ENCODE data around the gene LRP11. TPM values are rescaled to one million over a fixed set of nuclear protein-coding genes. Genes with fewer than 3 reads are reported as not detected.
"Not testable (repeated sequence)": the region's sequence is repeated elsewhere in the genome, so short reads cannot be mapped to it uniquely, and the experiment has no call there.

The LRP11 gene
- total and polyA plus RNA-seq, 2 experiments from 2014 or later: 33.6 to 35.4 TPM

DNA sequence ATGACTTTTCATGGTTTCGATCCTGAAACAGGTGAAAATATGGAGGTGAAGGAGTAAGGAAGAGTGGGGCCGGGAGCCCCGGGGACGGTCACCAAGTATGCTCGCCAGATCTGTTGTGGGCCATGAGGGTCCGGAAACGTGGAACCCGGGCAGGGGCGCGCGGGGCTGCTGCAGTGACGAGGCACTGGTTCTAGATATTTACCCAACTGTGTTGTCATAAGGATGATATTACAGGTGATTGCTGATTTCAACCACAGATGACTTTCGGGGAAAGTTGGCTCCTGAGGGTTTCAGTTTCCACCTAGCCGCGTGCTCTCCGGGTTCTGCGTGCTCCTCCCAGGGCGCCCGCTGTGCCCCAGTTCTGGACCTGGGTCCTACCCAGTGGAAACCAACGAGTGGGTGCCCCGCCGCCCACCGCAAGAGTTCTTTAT, 46.6 kb upstream of the LRP11 start:
- Histone ChIP-seq H2AFZ (no peak overlapping the region), H3K79me2 (no peaks in the 10 kb centered on the region), H3K27me3 (peaks cover 5% of the 10 kb centered on the region), H3K27ac (no peak overlapping the region), H3K9me2 (replicated peaks; ENCODE audit: insufficient read depth) (no peaks in the 10 kb centered on the region), H3K4me2 (no peak overlapping the region), H3K9me3 (ENCODE audit: low read depth) (no peaks in the 10 kb centered on the region), H3K4me3 (no peak overlapping the region), H3K36me3 (replicated peaks; ENCODE audit: insufficient read depth, low read depth) (no peaks in the 10 kb centered on the region), H3K4me1 (ENCODE audit: insufficient read depth) (no peaks in the 10 kb centered on the region), H4K20me1 (ENCODE audit: insufficient read depth, poor library complexity, severe bottlenecking) (no peaks in the 10 kb centered on the region)
- TF ChIP-seq EZH2 (IDR thresholded peaks at IDR 0.05; ENCODE audit: borderline replicate concordance): no peak
- TF ChIP-seq EZH2phosphoT487 (IDR thresholded peaks at IDR 0.05; ENCODE audit: low read depth, severe bottlenecking, unreplicated experiment): no peak
- no peak for DNase-seq (ENCODE audit: low spot score)
- WGBS (ENCODE audit: low lambda C conversion rate, missing lambda C conversion rate): 96% methylated on average over 23 of the region's 23 CpGs

DNA sequence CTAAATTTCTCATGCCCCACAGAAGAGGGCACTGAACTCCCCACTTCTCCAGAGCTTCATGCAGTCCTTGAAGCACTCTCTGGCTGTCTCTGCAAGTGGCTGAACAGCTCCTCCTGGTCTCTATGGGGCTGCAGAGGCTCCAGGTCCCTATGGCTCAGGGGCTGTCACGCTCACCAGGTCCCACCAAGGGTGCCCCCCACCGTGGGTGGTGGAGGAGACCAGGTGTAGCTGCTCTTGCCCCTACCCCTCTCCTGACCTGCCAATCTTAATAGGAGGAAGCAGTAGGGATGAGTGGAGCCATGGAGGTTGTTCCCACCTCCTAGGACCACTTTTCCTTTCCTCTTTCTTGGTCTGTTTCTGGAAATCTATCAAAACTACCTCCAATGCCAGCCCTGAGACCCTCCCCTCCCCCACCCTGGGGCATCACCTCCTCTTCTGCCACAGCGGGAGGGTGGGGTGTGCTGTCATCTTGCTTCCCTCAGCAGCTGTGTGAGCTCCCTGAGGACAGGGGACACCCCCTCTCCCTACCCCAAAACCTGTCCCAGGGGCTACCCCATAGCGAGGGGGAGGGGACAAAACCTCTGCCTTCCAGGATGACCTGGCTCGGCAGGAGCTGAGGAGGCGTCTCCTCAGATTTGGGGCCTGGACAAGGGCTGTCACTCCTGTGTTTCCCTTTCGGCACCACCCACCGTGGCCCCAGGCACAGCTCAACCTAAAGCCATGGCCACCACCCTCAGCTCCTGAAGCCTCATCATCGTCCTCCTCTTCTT, 45.7 kb upstream of the LRP11 start:
- Histone ChIP-seq H3K36me3 (replicated peaks; ENCODE audit: insufficient read depth, low read depth) (no peaks in the 10 kb centered on the region), H3K4me1 (ENCODE audit: insufficient read depth) (no peaks in the 10 kb centered on the region), H3K79me2 (no peaks in the 10 kb centered on the region), H3K4me2 (no peak overlapping the region), H3K27ac (no peak overlapping the region), H3K9me2 (replicated peaks; ENCODE audit: insufficient read depth) (no peaks in the 10 kb centered on the region), H3K4me3 (no peak overlapping the region), H3K27me3 (peaks cover 5% of the 10 kb centered on the region), H3K9me3 (ENCODE audit: low read depth) (no peaks in the 10 kb centered on the region), H4K20me1 (ENCODE audit: insufficient read depth, poor library complexity, severe bottlenecking) (no peaks in the 10 kb centered on the region), H2AFZ (no peak overlapping the region)
- DNase-seq (ENCODE audit: low spot score): no peak
- TF ChIP-seq EZH2 (IDR thresholded peaks at IDR 0.05; ENCODE audit: borderline replicate concordance): no peak
- no peak for TF ChIP-seq EZH2phosphoT487 (IDR thresholded peaks at IDR 0.05; ENCODE audit: low read depth, severe bottlenecking, unreplicated experiment)
- TF ChIP-seq, protein P1, sequence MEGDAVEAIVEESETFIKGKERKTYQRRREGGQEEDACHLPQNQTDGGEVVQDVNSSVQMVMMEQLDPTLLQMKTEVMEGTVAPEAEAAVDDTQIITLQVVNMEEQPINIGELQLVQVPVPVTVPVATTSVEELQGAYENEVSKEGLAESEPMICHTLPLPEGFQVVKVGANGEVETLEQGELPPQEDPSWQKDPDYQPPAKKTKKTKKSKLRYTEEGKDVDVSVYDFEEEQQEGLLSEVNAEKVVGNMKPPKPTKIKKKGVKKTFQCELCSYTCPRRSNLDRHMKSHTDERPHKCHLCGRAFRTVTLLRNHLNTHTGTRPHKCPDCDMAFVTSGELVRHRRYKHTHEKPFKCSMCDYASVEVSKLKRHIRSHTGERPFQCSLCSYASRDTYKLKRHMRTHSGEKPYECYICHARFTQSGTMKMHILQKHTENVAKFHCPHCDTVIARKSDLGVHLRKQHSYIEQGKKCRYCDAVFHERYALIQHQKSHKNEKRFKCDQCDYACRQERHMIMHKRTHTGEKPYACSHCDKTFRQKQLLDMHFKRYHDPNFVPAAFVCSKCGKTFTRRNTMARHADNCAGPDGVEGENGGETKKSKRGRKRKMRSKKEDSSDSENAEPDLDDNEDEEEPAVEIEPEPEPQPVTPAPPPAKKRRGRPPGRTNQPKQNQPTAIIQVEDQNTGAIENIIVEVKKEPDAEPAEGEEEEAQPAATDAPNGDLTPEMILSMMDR (IDR thresholded peaks at IDR 0.05; ENCODE audit: poor library complexity): no peak
- 85% methylated on average over 9 of the region's 9 CpGs for WGBS (ENCODE audit: low lambda C conversion rate, missing lambda C conversion rate)

DNA sequence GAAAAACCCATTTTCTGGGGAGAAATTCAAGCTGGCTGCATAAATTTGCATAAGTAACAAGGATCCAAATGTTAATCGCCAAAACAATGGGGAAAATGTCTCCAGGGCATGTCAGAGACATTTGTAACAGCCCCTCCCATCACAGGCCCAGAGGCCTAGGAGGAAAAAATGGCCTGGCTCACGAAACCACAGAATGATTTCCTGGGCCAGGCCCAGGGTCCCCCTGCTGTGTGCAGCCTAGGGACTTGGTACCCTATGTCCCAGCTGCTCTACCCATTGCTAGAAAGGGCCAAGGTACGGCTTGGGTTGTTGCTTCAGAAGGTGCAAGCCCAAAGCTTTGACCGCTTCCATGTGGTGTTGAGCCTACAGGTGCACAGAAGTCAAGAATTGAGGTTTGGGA, 44.3 kb upstream of the LRP11 start:
- not testable (repeated sequence) for DNase-seq (ENCODE audit: low spot score); H3K4me3 ChIP-seq; H3K27me3 ChIP-seq

DNA sequence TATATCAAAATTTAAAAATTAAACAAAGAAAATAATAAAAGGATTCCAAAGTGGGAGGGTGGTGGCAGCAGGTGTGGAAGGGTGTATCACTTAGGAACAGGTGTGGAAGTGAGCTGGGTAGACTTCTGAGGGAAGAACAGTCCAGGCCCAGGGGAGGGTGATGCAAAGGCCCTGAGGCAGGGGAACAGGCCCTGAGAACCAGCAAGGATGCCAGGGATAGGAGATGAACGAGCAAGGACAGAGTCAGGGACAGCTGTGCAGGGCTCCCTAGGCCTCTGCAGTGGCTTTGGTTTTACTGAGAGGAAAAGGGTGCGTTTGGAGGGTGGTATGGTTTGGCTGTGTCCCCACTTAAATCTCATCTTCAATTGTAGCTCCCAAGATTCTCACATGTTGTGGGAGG, 43.2 kb upstream of the LRP11 start:
- Histone ChIP-seq H3K27me3 (no peaks in the 10 kb centered on the region), H3K36me3 (replicated peaks; ENCODE audit: insufficient read depth, low read depth) (no peaks in the 10 kb centered on the region), H4K20me1 (ENCODE audit: insufficient read depth, poor library complexity, severe bottlenecking) (no peaks in the 10 kb centered on the region), H3K4me1 (ENCODE audit: insufficient read depth) (no peaks in the 10 kb centered on the region), H3K9me3 (ENCODE audit: low read depth) (no peaks in the 10 kb centered on the region), H3K79me2 (no peaks in the 10 kb centered on the region), H3K4me2 (no peak overlapping the region), H2AFZ (no peak overlapping the region), H3K9me2 (replicated peaks; ENCODE audit: insufficient read depth) (no peaks in the 10 kb centered on the region), H3K4me3 (no peak overlapping the region), H3K27ac (no peak overlapping the region)
- TF ChIP-seq, protein P1 (IDR thresholded peaks at IDR 0.05; ENCODE audit: poor library complexity): no peak
- TF ChIP-seq EZH2phosphoT487 (IDR thresholded peaks at IDR 0.05; ENCODE audit: low read depth, severe bottlenecking, unreplicated experiment) (no peak), EZH2 (IDR thresholded peaks at IDR 0.05; ENCODE audit: borderline replicate concordance) (no peak)
- DNase-seq (ENCODE audit: low spot score): no peak
- WGBS (ENCODE audit: low lambda C conversion rate, missing lambda C conversion rate): 83% methylated on average over 2 of the region's 2 CpGs

More for the DNA sequence above, 44.3 kb upstream of the LRP11 start:
- H4K20me1 ChIP-seq (ENCODE audit: insufficient read depth, poor library complexity, severe bottlenecking); H3K36me3 ChIP-seq (replicated peaks; ENCODE audit: insufficient read depth, low read depth); H3K9me2 ChIP-seq (replicated peaks; ENCODE audit: insufficient read depth); H3K4me2 ChIP-seq; H3K79me2 ChIP-seq; H3K27ac ChIP-seq; H3K9me3 ChIP-seq (ENCODE audit: low read depth); H3K4me1 ChIP-seq (ENCODE audit: insufficient read depth); H2AFZ ChIP-seq: not testable (repeated sequence)
- 72% methylated on average over 4 of the region's 4 CpGs for WGBS (ENCODE audit: low lambda C conversion rate, missing lambda C conversion rate)

All from hepatocyte (in vitro differentiated cells).